HEK293 (cell line): Measurements from ENCODE around the gene GPD1.
A peak's percentile ranks its signal among the peaks of the same experiment; 100 is the strongest.

ENCODE experiments used
- CTCF ChIA-PET: fragments of 350-600 bp; formaldehyde crosslinking; extraction: SDS; loops from one replicate; lab custom pipeline; 2021; ENCODE audit warnings: antibody characterized with exemption; lab: Yijun Ruan, JAX
- POLR2A ChIA-PET: fragments of 300-600 bp; formaldehyde crosslinking; extraction: SDS; loops from one replicate; lab custom pipeline; 2020; ENCODE audit warnings: antibody characterized with exemption, inconsistent platforms; lab: Yijun Ruan, JAX
- H3K27ac ChIP-seq: fragments of 200-500 bp; sonication (Bioruptor generic); 2 replicates; pipeline ENCODE4 v1.5.1; 2014; ENCODE audit warnings: low read depth, low read length, control low read depth, inconsistent platforms; ENCODE audit errors: extremely low read depth
- H3K36me3 ChIP-seq, 2 experiments: fragments of 200-500 bp in 1 of 2; sonication (Bioruptor generic) in 1 of 2; 1 replicate in 1 of 2; 2 replicates in 1 of 2; pipeline ENCODE4 v1.5.1; 2014 to 2017; ENCODE audit warnings: inconsistent platforms in 2 of 2, low read length in 2 of 2; ENCODE audit not compliant: control insufficient read depth in 2 of 2, insufficient read depth in 1 of 2
- H3K4me1 ChIP-seq: fragments of 200-500 bp; sonication (Bioruptor generic); 2 replicates; pipeline ENCODE4 v1.5.1; 2014; ENCODE audit warnings: mild to moderate bottlenecking, low read length, inconsistent platforms; ENCODE audit not compliant: control insufficient read depth, insufficient read depth
- H3K4me3 ChIP-seq: 2 replicates; pipeline ENCODE4 v1.5.1; 2011; ENCODE audit warnings: low read depth, mild to moderate bottlenecking, control low read depth, low read length, moderate library complexity
- H3K9me3 ChIP-seq: fragments of 200-500 bp; sonication (Bioruptor generic); 2 replicates; pipeline ENCODE4 v1.5.1; 2014; ENCODE audit warnings: low read depth, low read length, inconsistent platforms; ENCODE audit not compliant: control insufficient read depth, insufficient read depth
- BCL11B ChIP-seq: fragments of 450-650 bp; formaldehyde crosslinking; IDR thresholded peaks from 2 replicates; pipeline ENCODE4 v1.5.1; 2016; ENCODE audit warnings: low read depth, missing biosample characterization, missing genetic modification characterization
- GLIS1 ChIP-seq: fragments of 450-650 bp; formaldehyde crosslinking; IDR thresholded peaks from 2 replicates; pipeline ENCODE4 v1.5.1; 2016; ENCODE audit warnings: missing biosample characterization, missing genetic modification characterization
- GLIS2 ChIP-seq: fragments of 450-650 bp; formaldehyde crosslinking; IDR thresholded peaks from 2 replicates; pipeline ENCODE4 v1.5.1; 2016; ENCODE audit warnings: missing biosample characterization, missing genetic modification characterization
- MYNN ChIP-seq: fragments of 450-650 bp; formaldehyde crosslinking; IDR thresholded peaks from 2 replicates; pipeline ENCODE4 v1.5.1; 2016; ENCODE audit warnings: missing biosample characterization, missing genetic modification characterization, borderline replicate concordance
- PRDM1 ChIP-seq: fragments of 450-650 bp; formaldehyde crosslinking; IDR thresholded peaks from 2 replicates; pipeline ENCODE4; 2016; ENCODE audit warnings: missing biosample characterization, missing genetic modification characterization
- PRDM2 ChIP-seq: fragments of 450-650 bp; formaldehyde crosslinking; IDR thresholded peaks from 2 replicates; pipeline ENCODE4 v1.5.1; 2016; ENCODE audit warnings: missing biosample characterization, missing genetic modification characterization, borderline replicate concordance
- REST ChIP-seq: fragments of 450-650 bp; formaldehyde crosslinking; IDR thresholded peaks from 2 replicates; pipeline ENCODE4 v1.5.1; 2016; ENCODE audit warnings: missing biosample characterization, missing genetic modification characterization
- TSHZ1 ChIP-seq: fragments of 450-650 bp; formaldehyde crosslinking; IDR thresholded peaks from 2 replicates; pipeline ENCODE4 v1.5.1; 2016; ENCODE audit warnings: missing biosample characterization, missing genetic modification characterization, borderline replicate concordance
- ZBTB17 ChIP-seq: fragments of 450-650 bp; formaldehyde crosslinking; IDR thresholded peaks from 2 replicates; pipeline ENCODE4 v1.5.1; 2016; ENCODE audit warnings: missing biosample characterization, missing genetic modification characterization
- ZNF146 ChIP-seq: fragments of 450-650 bp; formaldehyde crosslinking; IDR thresholded peaks from 2 replicates; pipeline ENCODE4 v1.5.1; 2016; ENCODE audit warnings: missing biosample characterization, missing genetic modification characterization
- ZNF174 ChIP-seq: fragments of 450-650 bp; formaldehyde crosslinking; IDR thresholded peaks from 2 replicates; pipeline ENCODE4 v1.5.0; 2017; ENCODE audit warnings: missing biosample characterization, mild to moderate bottlenecking, missing genetic modification characterization
- ZNF274 ChIP-seq, 2 experiments: fragments of 200-500 bp in 1 of 2; fragments of 450-650 bp in 1 of 2; sonication (Bioruptor generic) in 1 of 2; formaldehyde crosslinking in 1 of 2; IDR thresholded peaks; 2 replicates each; pipeline versions ENCODE4 v1.5.1 to v1.6.1; 2014 to 2016; ENCODE audit warnings: borderline replicate concordance in 1 of 2, inconsistent platforms in 1 of 2, low read length in 1 of 2, missing biosample characterization in 1 of 2, missing genetic modification characterization in 1 of 2
- ZNF350 ChIP-seq: fragments of 450-650 bp; formaldehyde crosslinking; IDR thresholded peaks from 2 replicates; pipeline ENCODE4 v1.5.0; 2017; ENCODE audit warnings: missing biosample characterization, mild to moderate bottlenecking, missing genetic modification characterization
- ZNF561 ChIP-seq: fragments of 450-650 bp; IDR thresholded peaks from 2 replicates; pipeline ENCODE4 v1.5.1; 2018; ENCODE audit warnings: missing biosample characterization, missing genetic modification characterization, borderline replicate concordance
- ZNF664 ChIP-seq: fragments of 450-650 bp; formaldehyde crosslinking; IDR thresholded peaks from 2 replicates; pipeline ENCODE4 v1.5.1; 2016; ENCODE audit warnings: missing biosample characterization, missing genetic modification characterization
- ZNF768 ChIP-seq: fragments of 450-650 bp; formaldehyde crosslinking; IDR thresholded peaks from 2 replicates; pipeline ENCODE4 v1.5.1; 2018; ENCODE audit warnings: missing biosample characterization, mild to moderate bottlenecking, missing genetic modification characterization
- ZNF785 ChIP-seq: fragments of 450-650 bp; formaldehyde crosslinking; IDR thresholded peaks from 2 replicates; pipeline ENCODE4 v1.5.1; 2016; ENCODE audit warnings: missing biosample characterization, missing genetic modification characterization

GPD1 gene

GRCh38 chr12:50062728-50063460, 40.9 kb upstream of the GPD1 start (continued):
- TF ChIP-seq TSHZ1 (tag by site-specific recombination) (no peak), ZNF146 (no peak)

- no peak overlapping the region for H3K27ac ChIP-seq
- ChIA-PET CTCF (interaction anchor here (0.6 to 7.9 kb wide), 12 partner anchors 9 to 288 kb away, joined by 3 to 145 read pairs (median 6); partner anchors contain the start of gene SMARCD1), POLR2A (interaction anchor here (0.5 to 1.1 kb wide), 4 partner anchors 16 to 566 kb away, joined by 3 to 5 read pairs (median 4); partner anchors contain the start of gene SMARCD1)
- H3K4me1 ChIP-seq: no peaks in the 10 kb centered on the region
- H3K9me3 ChIP-seq: no peaks in the 10 kb centered on the region
- TF ChIP-seq ZNF785 (tag by site-specific recombination) (no peak), ZNF768 (0 out of 2 replicates have a peak, but pooled peaks have one; percentile 5), REST (tag by site-specific recombination) (0 out of 2 replicates have a peak, but pooled peaks have one; percentile 18)
- H3K36me3 ChIP-seq: peaks cover 0 to 33% of the 10 kb centered on the region in 2 experiments; a peak in 1 of 3 replicates
- no peak overlapping the region for H3K4me3 ChIP-seq
These were observed 38.0 kb upstream of the GPD1 start for GRCh38 chr12:50065726-50066310.

GRCh38 chr12:50066402-50066801, 37.4 kb upstream of the GPD1 start:
- Histone ChIP-seq H3K27ac (no peak overlapping the region), H3K4me3 (no peak overlapping the region), H3K4me1 (no peaks in the 10 kb centered on the region), H3K9me3 (no peaks in the 10 kb centered on the region), H3K36me3 (peaks cover 0 to 28% of the 10 kb centered on the region in 2 experiments; a peak in 1 of 3 replicates)
- POLR2A ChIA-PET: interaction anchor here (0.5 to 1.1 kb wide), 3 partner anchors 18 to 566 kb away, joined by 3 to 4 read pairs (median 3); partner anchors contain the start of gene SMARCD1
- CTCF ChIA-PET: interaction anchor here (0.6 to 7.9 kb wide), 11 partner anchors 8 to 289 kb away, joined by 3 to 145 read pairs (median 7); partner anchors contain the start of gene SMARCD1
- TF ChIP-seq PRDM2 (tag by site-specific recombination) (no peak), PRDM1 (tag by site-specific recombination) (peak; percentile 17; the same call in 1 of the 2 replicates), ZNF274 (IDR thresholded peaks at IDR 0.05; ENCODE audit: low read length) (no peak), ZNF274 (tag by site-specific recombination; IDR thresholded peaks at IDR 0.05; ENCODE audit: borderline replicate concordance) (no peak), ZNF664 (tag by site-specific recombination) (no peak), ZNF561 (no peak), ZNF350 (tag by site-specific recombination) (no peak), ZBTB17 (peak; percentile 61), MYNN (tag by site-specific recombination) (no peak), ZNF174 (tag by site-specific recombination) (no peak), GLIS1 (tag by site-specific recombination) (peak; percentile 87), GLIS2 (tag by site-specific recombination) (0 out of 2 replicates have a peak, but pooled peaks have one; percentile 20), BCL11B (tag by site-specific recombination) (no peak)
